HepG2 (cell line): ENCODE data around the gene NDE1. TPM values are rescaled to one million over a fixed set of nuclear protein-coding genes. Genes with fewer than 3 reads are reported as not detected.

ENCODE experiments used
- ATAC-seq: fragments of 200-7000 bp; cut with Tn5 transposase; 3 replicates; pipeline ENCODE4 v1.9.1; 2020; ENCODE audit warnings: mild to moderate bottlenecking, moderate library complexity
- BruUV-seq: library from RNA; stranded (reverse); fragments of 400-500 nt; replicated peaks from 2 replicates; lab custom pipeline; 2021; lab: Mats Ljungman, UMichigan
- CTCF ChIA-PET: fragments of 300-600 bp; formaldehyde crosslinking; extraction: SDS; loops from one replicate; lab custom pipeline; 2021; ENCODE audit warnings: low total read pairs, inconsistent platforms, low intra/inter-chr PET ratio; lab: Yijun Ruan, JAX
- POLR2A ChIA-PET: fragments of 350-600 bp; sonication (Branson Sonifier 250); formaldehyde crosslinking; loops from one replicate; lab custom pipeline; 2020; ENCODE audit warnings: antibody characterized with exemption, inconsistent platforms; lab: Yijun Ruan, JAX
- DNase-seq: peaks from one replicate; pipeline ENCODE4 v3.0.0-alpha.2; 2015; ENCODE audit warnings: low spot score
- FAIRE-seq: peaks from 3 replicates; lab custom pipeline; 2011; peaks lifted over from hg19 to GRCh38; lab: Jason Lieb, UNC
- H2AFZ ChIP-seq: one replicate; pipeline ENCODE4 v1.6.1; 2011; ENCODE audit warnings: low read length, inconsistent platforms
- H3K27ac ChIP-seq: fragments of 300-600 bp; 3 replicates; pipeline ENCODE4 v1.8.0; 2011; ENCODE audit warnings: mixed run types, mild to moderate bottlenecking, mixed read lengths, low read length, inconsistent platforms; ENCODE audit not compliant: insufficient read depth; ENCODE audit errors: extremely low read length
- H3K27me3 ChIP-seq, 2 experiments: fragments of 200-600 bp in 1 of 2; 2 replicates in 1 of 2; 3 replicates in 1 of 2; pipeline versions ENCODE4 v1.6.0 to v1.8.0; 2011; ENCODE audit warnings: low read length in 2 of 2, mild to moderate bottlenecking in 2 of 2, moderate library complexity in 2 of 2, inconsistent platforms in 1 of 2; ENCODE audit not compliant: insufficient read depth in 2 of 2, control insufficient read depth in 1 of 2
- H3K36me3 ChIP-seq, 2 experiments: fragments of 200-600 bp in 1 of 2; replicated peaks in 1 of 2; 2 replicates in 1 of 2; 3 replicates in 1 of 2; pipeline versions ENCODE4 v1.5.1 to v1.8.0; 2011; ENCODE audit warnings: low read length in 2 of 2, inconsistent platforms in 1 of 2; ENCODE audit not compliant: insufficient read depth in 2 of 2, control insufficient read depth in 1 of 2
- H3K4me1 ChIP-seq: 2 replicates; pipeline ENCODE4 v1.5.1; 2012; ENCODE audit warnings: low read length, inconsistent platforms; ENCODE audit not compliant: insufficient read depth
- H3K4me2 ChIP-seq: 2 replicates; pipeline ENCODE4 v1.6.0; 2011; ENCODE audit warnings: low read depth, low read length, inconsistent platforms
- H3K4me3 ChIP-seq, 3 experiments: fragments of 200-600 bp in 1 of 3; sonication (generic), shearing (Covaris generic) in 1 of 3; replicated peaks in 1 of 3; 2 replicates each; pipeline ENCODE4 v1.5.1; 2011 to 2016; ENCODE audit warnings: low read length in 3 of 3, inconsistent platforms in 2 of 3, low read depth in 2 of 3, mild to moderate bottlenecking in 2 of 3, control low read depth in 1 of 3, mixed read lengths in 1 of 3; ENCODE audit not compliant: insufficient read depth in 1 of 3
- H3K79me2 ChIP-seq: one replicate; pipeline ENCODE4 v1.6.1; 2011; ENCODE audit warnings: low read length, inconsistent platforms; ENCODE audit not compliant: insufficient read depth
- H3K9ac ChIP-seq: 2 replicates; pipeline ENCODE4 v1.6.0; 2011; ENCODE audit warnings: mild to moderate bottlenecking, low read depth, low read length, inconsistent platforms; ENCODE audit not compliant: insufficient read depth
- H3K9me3 ChIP-seq: 2 replicates; pipeline ENCODE4 v1.5.1; 2012; ENCODE audit warnings: mild to moderate bottlenecking, low read length
- H4K20me1 ChIP-seq: 2 replicates; pipeline ENCODE4 v1.6.0; 2011; ENCODE audit warnings: inconsistent platforms, mild to moderate bottlenecking, low read length, moderate library complexity; ENCODE audit not compliant: insufficient read depth
- ATF7-NPFF ChIP-seq: sonication (generic); formaldehyde crosslinking; IDR thresholded peaks from 2 replicates; pipeline ENCODE4 v1.8.1; 2023; ENCODE audit warnings: mild to moderate bottlenecking, low read depth, missing genetic modification reagents, moderate library complexity
- DDIT3 ChIP-seq: sonication (generic); formaldehyde crosslinking; IDR thresholded peaks from 2 replicates; pipeline ENCODE4 v1.4.0; 2020; ENCODE audit warnings: mild to moderate bottlenecking, missing genetic modification reagents
- LCORL ChIP-seq, 2 experiments: fragments of 450-650 bp in 1 of 2; sonication (generic) in 1 of 2; formaldehyde crosslinking in 1 of 2; IDR thresholded peaks; 2 replicates each; pipeline versions ENCODE4 v1.5.0 to v1.6.1; 2017 to 2020; ENCODE audit warnings: antibody characterized with exemption in 1 of 2, missing genetic modification reagents in 1 of 2
- MBD4 ChIP-seq: IDR thresholded peaks from 2 replicates; pipeline ENCODE4 v1.6.1; 2012; ENCODE audit warnings: low read length, inconsistent platforms, borderline replicate concordance
- MED8 ChIP-seq: sonication (generic); formaldehyde crosslinking; IDR thresholded peaks from 2 replicates; pipeline ENCODE4 v1.8.1; 2023; ENCODE audit warnings: mild to moderate bottlenecking, missing genetic modification reagents; ENCODE audit not compliant: insufficient replicate concordance
- PRMT3 ChIP-seq: sonication (generic); formaldehyde crosslinking; IDR thresholded peaks from 2 replicates; pipeline ENCODE4 v1.8.1; 2022; ENCODE audit warnings: low read depth, mild to moderate bottlenecking, moderate library complexity, missing genetic modification reagents, borderline replicate concordance
- RBM22 ChIP-seq: fragments of 200-400 bp; formaldehyde crosslinking; optimal IDR thresholded peaks from 2 replicates; pipeline ENCODE3; 2017; ENCODE audit warnings: mild to moderate bottlenecking, low read length, moderate library complexity
- RXRA ChIP-seq: sonication (generic); formaldehyde crosslinking; IDR thresholded peaks from 2 replicates; pipeline ENCODE4 v1.5.1; 2020; ENCODE audit warnings: missing genetic modification reagents
- SP4 ChIP-seq: sonication (generic); formaldehyde crosslinking; IDR thresholded peaks from 2 replicates; pipeline ENCODE4 v1.8.1; 2023; ENCODE audit warnings: mild to moderate bottlenecking, missing genetic modification reagents
- ZNF280B ChIP-seq: sonication (generic); formaldehyde crosslinking; IDR thresholded peaks from 2 replicates; pipeline ENCODE4 v1.5.0; 2020; ENCODE audit warnings: missing genetic modification reagents, mild to moderate bottlenecking, borderline replicate concordance
- ZNF431 ChIP-seq: sonication (generic); formaldehyde crosslinking; IDR thresholded peaks from 2 replicates; pipeline ENCODE4 v1.9.0; 2022; ENCODE audit warnings: missing genetic modification reagents, low read depth, mild to moderate bottlenecking, borderline replicate concordance
- ZNF501 ChIP-seq: sonication (generic); formaldehyde crosslinking; IDR thresholded peaks from 2 replicates; pipeline ENCODE4 v1.5.1; 2020; ENCODE audit warnings: mild to moderate bottlenecking, moderate library complexity, missing genetic modification reagents
- ZNF660 ChIP-seq: sonication (generic); formaldehyde crosslinking; IDR thresholded peaks from 2 replicates; pipeline ENCODE4 v1.5.1; 2020; ENCODE audit warnings: mild to moderate bottlenecking, low read depth, missing genetic modification reagents, borderline replicate concordance
- ZNF75D ChIP-seq: sonication (generic); formaldehyde crosslinking; IDR thresholded peaks from 2 replicates; pipeline ENCODE4 v1.8.1; 2023; ENCODE audit warnings: missing genetic modification reagents, mild to moderate bottlenecking, borderline replicate concordance
- WGBS: methylation state at CpG from one replicate; pipeline ENCODE4 v1.1.6; 2017; ENCODE audit warnings: low lambda C conversion rate; 5-methylcytosine and 5-hydroxymethylcytosine counted together
- in situ Hi-C: cut with HindIII; loops from 2 replicates; pipeline ENCODE4 v1.10.0; 2017; ENCODE audit warnings: low pct_unique_long_range_greater_than_20kb; ENCODE audit not compliant: extremely low pct_ligation_motif_present
- intact Hi-C: fragments of 100-400 bp; cut with micrococcal nuclease; formaldehyde crosslinking; loops from one replicate; pipeline ENCODE4 v1.10.0; 2022; ENCODE audit not compliant: unreplicated experiment
- polyA plus RNA-seq, 8 experiments: library from polyadenylated mRNA; depleted of rRNA in 3 of 8; stranded (reverse) in 7 of 8; unstranded in 1 of 8; fragments of >200 nt; fragmentation: Illumina TruSeq in 4 of 8; extraction: Trizol in 4 of 8; gene quantifications; 2 replicates each; pipeline versions ENCODE4 v1.2.1 to v1.2.3, GENCODE V29; 2011 to 2016; ENCODE audit warnings: low read depth in 4 of 8, missing spikeins in 1 of 8, mixed read lengths in 1 of 8; ENCODE audit not compliant: insufficient read depth in 1 of 8
- total RNA-seq, 5 experiments: library from RNA; depleted of rRNA; stranded (reverse); fragments of >200 nt; fragmentation: Illumina TruSeq; extraction: Trizol; gene quantifications; 2 replicates each; pipeline ENCODE4 v1.2.3, GENCODE V29; 2016; ENCODE audit warnings: low read depth in 1 of 5

The NDE1 gene
- total and polyA plus RNA-seq, 2 of the 13 experiments (the other 11 are each of a cell fraction or from before 2014, with no cell fraction given): 40.9 to 72.5 TPM

GRCh38 chr16:15751940-15752339, 101.9 kb downstream of the NDE1 start (continued):
- TF ChIP-seq ZNF280B (CRISPR knock-in tag) (no peak), ZNF660 (CRISPR knock-in tag) (no peak), ZNF501 (CRISPR knock-in tag) (no peak), PRMT3 (CRISPR knock-in tag) (no peak), SP4 (no peak), RXRA (no peak), MED8 (CRISPR knock-in tag) (no peak), MBD4 (no peak)

- ChIA-PET POLR2A (interaction anchor here (0.6 kb wide), 1 partner anchor 332 kb away, joined by 5 read pairs; no protein-coding TSS in a partner anchor), CTCF (no interaction called here)
- 33% methylated on average over 12 of the region's 12 CpGs for WGBS
- Histone ChIP-seq H2AFZ (no peak overlapping the region), H3K9ac (no peak overlapping the region), H3K4me2 (no peak overlapping the region), H3K27ac (no peak overlapping the region), H3K9me3 (no peaks in the 10 kb centered on the region), H3K4me3 (no peak overlapping the region), H3K79me2 (no peaks in the 10 kb centered on the region), H3K36me3 (no peaks in the 10 kb centered on the region), H4K20me1 (no peaks in the 10 kb centered on the region), H3K4me1 (no peaks in the 10 kb centered on the region), H3K27me3 (peaks cover 1 to 10% of the 10 kb centered on the region in 2 experiments; a peak in 2 of 5 replicates)
- BruUV-seq: no TSS peak
- FAIRE-seq (no peak), DNase-seq (no peak), ATAC-seq (no peak)
- in situ Hi-C loops: no loop called here
- intact Hi-C loops: no loop called here
- no peak for TF ChIP-seq LCORL (IDR thresholded peaks at IDR 0.05)
- no peak for TF ChIP-seq LCORL (CRISPR knock-in tag; IDR thresholded peaks at IDR 0.05)
- TF ChIP-seq ZNF431 (CRISPR knock-in tag): no peak
- TF ChIP-seq RBM22: no peak
- TF ChIP-seq ZNF75D (CRISPR knock-in tag): no peak
- TF ChIP-seq DDIT3 (CRISPR knock-in tag): no peak
- no peak for TF ChIP-seq ATF7-NPFF (CRISPR knock-in tag)
Measured at GRCh38 chr16:15752717-15753488, 102.9 kb downstream of the NDE1 start.
